Esophagus muscularis mucosa (tissue), 4 donors: Measurements from ENCODE around the gene ETFDH.
"Not testable (repeated sequence)": the region's sequence is repeated elsewhere in the genome, so short reads cannot be mapped to it uniquely, and the experiment has no call there.

Experiments
- EP300 ChIP-seq: sonication (generic); formaldehyde crosslinking; IDR thresholded peaks from one replicate; pipeline ENCODE4 v1.6.1; 2017; ENCODE audit warnings: antibody characterized with exemption
- POLR2A ChIP-seq: fragments of 450-650 bp; IDR thresholded peaks from one replicate; pipeline ENCODE4 v1.6.1; 2017; ENCODE audit warnings: antibody characterized with exemption, moderate library complexity, mild to moderate bottlenecking, low read depth
- POLR2AphosphoS5 ChIP-seq, 2 donors: sonication (generic); formaldehyde crosslinking; IDR thresholded peaks; one replicate each; pipeline ENCODE4 v1.6.1; 2017; ENCODE audit warnings: antibody characterized with exemption in 2 of 2
- TF ChIP-seq, protein P1 (sequence below), 3 experiments: fragments of 200-600 bp in 2 of 3; fragments of 450-650 bp in 1 of 3; sonication (generic) in 2 of 3; IDR thresholded peaks; one replicate each; pipeline ENCODE4 v1.5.1; 2017 to 2019; ENCODE audit warnings: antibody characterized with exemption in 3 of 3, mild to moderate bottlenecking in 2 of 3, moderate library complexity in 1 of 3

DNA sequence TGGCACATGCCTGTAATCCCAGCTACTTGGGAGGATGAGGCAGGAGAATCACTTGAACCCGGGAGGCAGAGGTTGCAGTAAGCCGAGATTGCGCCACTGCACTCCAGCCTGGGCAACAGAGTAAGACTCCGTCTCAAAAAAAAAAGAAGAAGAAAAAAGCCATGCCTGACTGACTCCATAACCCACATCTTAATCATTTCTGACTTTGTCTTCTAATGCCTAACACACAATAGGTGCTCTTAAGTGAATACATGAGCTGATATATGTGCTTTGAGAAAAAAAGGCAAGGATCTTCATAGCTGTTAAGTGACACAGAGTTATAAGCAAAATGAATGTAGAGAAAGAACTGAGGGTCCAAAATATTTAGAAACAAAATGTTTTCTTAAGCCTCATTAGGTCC lies 40.5 kb downstream of the ETFDH start:
- TF ChIP-seq, protein P1, sequence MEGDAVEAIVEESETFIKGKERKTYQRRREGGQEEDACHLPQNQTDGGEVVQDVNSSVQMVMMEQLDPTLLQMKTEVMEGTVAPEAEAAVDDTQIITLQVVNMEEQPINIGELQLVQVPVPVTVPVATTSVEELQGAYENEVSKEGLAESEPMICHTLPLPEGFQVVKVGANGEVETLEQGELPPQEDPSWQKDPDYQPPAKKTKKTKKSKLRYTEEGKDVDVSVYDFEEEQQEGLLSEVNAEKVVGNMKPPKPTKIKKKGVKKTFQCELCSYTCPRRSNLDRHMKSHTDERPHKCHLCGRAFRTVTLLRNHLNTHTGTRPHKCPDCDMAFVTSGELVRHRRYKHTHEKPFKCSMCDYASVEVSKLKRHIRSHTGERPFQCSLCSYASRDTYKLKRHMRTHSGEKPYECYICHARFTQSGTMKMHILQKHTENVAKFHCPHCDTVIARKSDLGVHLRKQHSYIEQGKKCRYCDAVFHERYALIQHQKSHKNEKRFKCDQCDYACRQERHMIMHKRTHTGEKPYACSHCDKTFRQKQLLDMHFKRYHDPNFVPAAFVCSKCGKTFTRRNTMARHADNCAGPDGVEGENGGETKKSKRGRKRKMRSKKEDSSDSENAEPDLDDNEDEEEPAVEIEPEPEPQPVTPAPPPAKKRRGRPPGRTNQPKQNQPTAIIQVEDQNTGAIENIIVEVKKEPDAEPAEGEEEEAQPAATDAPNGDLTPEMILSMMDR (IDR thresholded peaks at IDR 0.05), result not testable (repeated sequence)
- not testable (repeated sequence) for TF ChIP-seq POLR2AphosphoS5 (IDR thresholded peaks at IDR 0.05); POLR2A; EP300
